HepG2 (cell line): Measurements from ENCODE around the gene RHOT2. TPM values are rescaled to one million over a fixed set of nuclear protein-coding genes. Genes with fewer than 3 reads are reported as not detected.

Experiments
- ATRX ChIP-seq: sonication (generic); formaldehyde crosslinking; IDR thresholded peaks from 2 replicates; pipeline ENCODE4 v1.4.0; 2020; ENCODE audit warnings: missing genetic modification reagents, borderline replicate concordance
- HOXA3 ChIP-seq: sonication (generic); formaldehyde crosslinking; IDR thresholded peaks from 2 replicates; pipeline ENCODE4 v1.5.0; 2020; ENCODE audit warnings: missing genetic modification reagents
- JARID2 ChIP-seq: sonication (generic); formaldehyde crosslinking; IDR thresholded peaks from 2 replicates; pipeline ENCODE4 v1.8.1; 2023; ENCODE audit warnings: missing genetic modification reagents, inconsistent platforms; ENCODE audit not compliant: insufficient replicate concordance
- KDM1A ChIP-seq: IDR thresholded peaks from 2 replicates; pipeline ENCODE4 v1.6.1; 2016; ENCODE audit warnings: missing compliant biosample characterization
- MEIS1 ChIP-seq: sonication (generic); formaldehyde crosslinking; IDR thresholded peaks from 2 replicates; pipeline ENCODE4 v1.9.0; 2021; ENCODE audit warnings: mild to moderate bottlenecking, missing genetic modification reagents, moderate library complexity, borderline replicate concordance
- POLR2A ChIP-seq, 2 experiments: IDR thresholded peaks; 2 replicates each; pipeline ENCODE4 v1.6.1; 2011; ENCODE audit warnings: low read depth in 2 of 2, low read length in 2 of 2, mild to moderate bottlenecking in 1 of 2, moderate library complexity in 1 of 2; ENCODE audit not compliant: insufficient read depth in 1 of 2
- U2AF1 ChIP-seq: fragments of 200-400 bp; formaldehyde crosslinking; optimal IDR thresholded peaks from 2 replicates; pipeline ENCODE3; 2017; ENCODE audit warnings: mild to moderate bottlenecking, low read depth, low read length
- ZBTB42 ChIP-seq: sonication (generic); formaldehyde crosslinking; IDR thresholded peaks from 2 replicates; pipeline ENCODE4 v1.5.0; 2020; ENCODE audit warnings: mild to moderate bottlenecking, missing genetic modification reagents
- ZNF225 ChIP-seq: sonication (generic); formaldehyde crosslinking; IDR thresholded peaks from 2 replicates; pipeline ENCODE4 v1.4.0; 2020; ENCODE audit warnings: mild to moderate bottlenecking, missing genetic modification reagents
- ZNF354B ChIP-seq: sonication (generic); formaldehyde crosslinking; IDR thresholded peaks from 2 replicates; pipeline ENCODE4 v1.8.0; 2022; ENCODE audit warnings: mild to moderate bottlenecking, missing genetic modification reagents
- ZNF446 ChIP-seq: sonication (generic); formaldehyde crosslinking; IDR thresholded peaks from 2 replicates; pipeline ENCODE4 v1.5.0; 2020; ENCODE audit warnings: mild to moderate bottlenecking, missing genetic modification reagents
- ZNF589 ChIP-seq: sonication (generic); formaldehyde crosslinking; conservative IDR thresholded peaks from 2 replicates; pipeline ENCODE4 v1.8.0; 2022; ENCODE audit warnings: mild to moderate bottlenecking, moderate library complexity, missing genetic modification reagents
- ZNF687 ChIP-seq: sonication (generic); formaldehyde crosslinking; IDR thresholded peaks from 2 replicates; pipeline ENCODE4 v1.5.1; 2020; ENCODE audit warnings: mild to moderate bottlenecking, missing genetic modification reagents, moderate library complexity
- polyA plus RNA-seq, 8 experiments: library from polyadenylated mRNA; depleted of rRNA in 3 of 8; stranded (reverse) in 7 of 8; unstranded in 1 of 8; fragments of >200 nt; fragmentation: Illumina TruSeq in 4 of 8; extraction: Trizol in 4 of 8; gene quantifications; 2 replicates each; pipeline versions ENCODE4 v1.2.1 to v1.2.3, GENCODE V29; 2011 to 2016; ENCODE audit warnings: low read depth in 4 of 8, missing spikeins in 1 of 8, mixed read lengths in 1 of 8; ENCODE audit not compliant: insufficient read depth in 1 of 8
- total RNA-seq, 5 experiments: library from RNA; depleted of rRNA; stranded (reverse); fragments of >200 nt; fragmentation: Illumina TruSeq; extraction: Trizol; gene quantifications; 2 replicates each; pipeline ENCODE4 v1.2.3, GENCODE V29; 2016; ENCODE audit warnings: low read depth in 1 of 5
- TF ChIP-seq, protein P1 (sequence below): IDR thresholded peaks from 2 replicates; pipeline ENCODE4 v1.6.1; 2016; ENCODE audit warnings: low read depth, missing genetic modification reagents, missing compliant biosample characterization
- TF ChIP-seq, protein P2 (sequence below): sonication (generic); formaldehyde crosslinking; IDR thresholded peaks from 2 replicates; pipeline ENCODE4 v1.5.0; 2020; ENCODE audit warnings: missing genetic modification reagents

Gene RHOT2
- total and polyA plus RNA-seq, 2 of the 13 experiments (the other 11 are each of a cell fraction or from before 2014, with no cell fraction given), result 63.6 to 76.9 TPM

- TF ChIP-seq, protein P1, sequence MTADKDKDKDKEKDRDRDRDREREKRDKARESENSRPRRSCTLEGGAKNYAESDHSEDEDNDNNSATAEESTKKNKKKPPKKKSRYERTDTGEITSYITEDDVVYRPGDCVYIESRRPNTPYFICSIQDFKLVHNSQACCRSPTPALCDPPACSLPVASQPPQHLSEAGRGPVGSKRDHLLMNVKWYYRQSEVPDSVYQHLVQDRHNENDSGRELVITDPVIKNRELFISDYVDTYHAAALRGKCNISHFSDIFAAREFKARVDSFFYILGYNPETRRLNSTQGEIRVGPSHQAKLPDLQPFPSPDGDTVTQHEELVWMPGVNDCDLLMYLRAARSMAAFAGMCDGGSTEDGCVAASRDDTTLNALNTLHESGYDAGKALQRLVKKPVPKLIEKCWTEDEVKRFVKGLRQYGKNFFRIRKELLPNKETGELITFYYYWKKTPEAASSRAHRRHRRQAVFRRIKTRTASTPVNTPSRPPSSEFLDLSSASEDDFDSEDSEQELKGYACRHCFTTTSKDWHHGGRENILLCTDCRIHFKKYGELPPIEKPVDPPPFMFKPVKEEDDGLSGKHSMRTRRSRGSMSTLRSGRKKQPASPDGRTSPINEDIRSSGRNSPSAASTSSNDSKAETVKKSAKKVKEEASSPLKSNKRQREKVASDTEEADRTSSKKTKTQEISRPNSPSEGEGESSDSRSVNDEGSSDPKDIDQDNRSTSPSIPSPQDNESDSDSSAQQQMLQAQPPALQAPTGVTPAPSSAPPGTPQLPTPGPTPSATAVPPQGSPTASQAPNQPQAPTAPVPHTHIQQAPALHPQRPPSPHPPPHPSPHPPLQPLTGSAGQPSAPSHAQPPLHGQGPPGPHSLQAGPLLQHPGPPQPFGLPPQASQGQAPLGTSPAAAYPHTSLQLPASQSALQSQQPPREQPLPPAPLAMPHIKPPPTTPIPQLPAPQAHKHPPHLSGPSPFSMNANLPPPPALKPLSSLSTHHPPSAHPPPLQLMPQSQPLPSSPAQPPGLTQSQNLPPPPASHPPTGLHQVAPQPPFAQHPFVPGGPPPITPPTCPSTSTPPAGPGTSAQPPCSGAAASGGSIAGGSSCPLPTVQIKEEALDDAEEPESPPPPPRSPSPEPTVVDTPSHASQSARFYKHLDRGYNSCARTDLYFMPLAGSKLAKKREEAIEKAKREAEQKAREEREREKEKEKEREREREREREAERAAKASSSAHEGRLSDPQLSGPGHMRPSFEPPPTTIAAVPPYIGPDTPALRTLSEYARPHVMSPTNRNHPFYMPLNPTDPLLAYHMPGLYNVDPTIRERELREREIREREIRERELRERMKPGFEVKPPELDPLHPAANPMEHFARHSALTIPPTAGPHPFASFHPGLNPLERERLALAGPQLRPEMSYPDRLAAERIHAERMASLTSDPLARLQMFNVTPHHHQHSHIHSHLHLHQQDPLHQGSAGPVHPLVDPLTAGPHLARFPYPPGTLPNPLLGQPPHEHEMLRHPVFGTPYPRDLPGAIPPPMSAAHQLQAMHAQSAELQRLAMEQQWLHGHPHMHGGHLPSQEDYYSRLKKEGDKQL (CRISPR knock-in tag), result peak; percentile 49; the same call in 1 of the 2 replicates
- TF ChIP-seq MEIS1 (CRISPR knock-in tag) (no peak), JARID2 (CRISPR knock-in tag) (no peak), ATRX (CRISPR knock-in tag) (no peak), HOXA3 (CRISPR knock-in tag) (peak; percentile 98), ZNF446 (CRISPR knock-in tag) (no peak), KDM1A (CRISPR knock-in tag) (no peak), U2AF1 (peak; percentile 39), POLR2A (IDR thresholded peaks at IDR 0.05; ENCODE audit: insufficient read depth in 1 of 2, low read depth in 2 of 2, low read length in 2 of 2) (peak in 1 of 2 experiments; percentile 89; a peak in 3 of 4 replicates), ZNF589 (CRISPR knock-in tag) (no peak), ZBTB42 (CRISPR knock-in tag) (no peak), ZNF354B (no peak), ZNF687 (CRISPR knock-in tag) (peak; percentile 88), ZNF225 (CRISPR knock-in tag) (no peak)
- TF ChIP-seq, protein P2, sequence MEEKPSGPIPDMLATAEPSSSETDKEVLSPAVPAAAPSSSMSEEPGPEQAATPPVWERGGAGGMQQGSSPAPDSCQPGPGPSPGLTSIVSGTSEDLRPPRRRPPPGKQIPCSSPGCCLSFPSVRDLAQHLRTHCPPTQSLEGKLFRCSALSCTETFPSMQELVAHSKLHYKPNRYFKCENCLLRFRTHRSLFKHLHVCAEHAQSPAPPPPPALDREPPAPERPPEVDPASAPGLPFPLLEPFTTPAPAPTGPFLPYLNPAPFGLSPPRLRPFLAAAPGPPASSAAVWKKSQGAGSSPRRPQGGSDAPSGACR (CRISPR knock-in tag), result no peak
Observed at GRCh38 chr16:667780-668518, at the start of gene RHOT2 (continued).
